Fibroblast of lung (primary cell): ENCODE data around the gene MPC1. TPM values are rescaled to one million over a fixed set of nuclear protein-coding genes. Genes with fewer than 3 reads are reported as not detected.
"Not testable (repeated sequence)": the region's sequence is repeated elsewhere in the genome, so short reads cannot be mapped to it uniquely, and the experiment has no call there.

ENCODE experiments used
- DNase-seq, 2 donors: peaks; one replicate each; pipeline versions ENCODE4 v3.0.0 to v3.0.0-alpha.2; 2010; ENCODE audit warnings: low read depth in 2 of 2
- H2AFZ ChIP-seq: 2 replicates; pipeline ENCODE4 v1.5.1; 2012; ENCODE audit warnings: low read length, control low read depth, inconsistent platforms
- H3K27ac ChIP-seq: 2 replicates; pipeline ENCODE4 v1.5.1; 2011; ENCODE audit warnings: low read length, control low read depth; ENCODE audit not compliant: insufficient read depth
- H3K27me3 ChIP-seq: 2 replicates; pipeline ENCODE4 v1.5.1; 2011; ENCODE audit warnings: mild to moderate bottlenecking, low read length; ENCODE audit not compliant: control insufficient read depth, insufficient read depth
- H3K36me3 ChIP-seq: 2 replicates; pipeline ENCODE4 v1.5.1; 2011; ENCODE audit warnings: low read length; ENCODE audit not compliant: control insufficient read depth, insufficient read depth
- H3K4me1 ChIP-seq: 2 replicates; pipeline ENCODE4 v1.5.1; 2011; ENCODE audit warnings: low read length; ENCODE audit not compliant: control insufficient read depth, insufficient read depth; ENCODE audit errors: extremely low read depth
- H3K4me2 ChIP-seq: 2 replicates; pipeline ENCODE4 v1.5.1; 2011; ENCODE audit warnings: low read length, control low read depth; ENCODE audit not compliant: insufficient read depth; ENCODE audit errors: extremely low read depth
- H3K4me3 ChIP-seq, 4 experiments: fragments of 200-600 bp in 1 of 4; sonication (generic) in 1 of 4; replicated peaks in 1 of 4; 2 replicates each; pipeline ENCODE4 v1.5.1; 2011 to 2016; ENCODE audit warnings: low read length in 4 of 4, low read depth in 3 of 4, mild to moderate bottlenecking in 3 of 4, control low read depth in 2 of 4, inconsistent platforms in 1 of 4, mixed read lengths in 1 of 4; ENCODE audit not compliant: insufficient read depth in 1 of 4; ENCODE audit errors: control extremely low read depth in 1 of 4
- H3K79me2 ChIP-seq: 2 replicates; pipeline ENCODE4 v1.5.1; 2012; ENCODE audit warnings: mild to moderate bottlenecking, low read length, inconsistent platforms; ENCODE audit not compliant: control insufficient read depth, insufficient read depth
- H3K9ac ChIP-seq: 2 replicates; pipeline ENCODE4 v1.5.1; 2011; ENCODE audit warnings: mild to moderate bottlenecking, low read length, control low read depth; ENCODE audit not compliant: insufficient read depth
- H3K9me3 ChIP-seq: 2 replicates; pipeline ENCODE4 v1.5.1; 2012; ENCODE audit warnings: low read depth, low read length; ENCODE audit not compliant: control insufficient read depth, insufficient read depth
- H4K20me1 ChIP-seq: 2 replicates; pipeline ENCODE4 v1.5.1; 2011; ENCODE audit warnings: low read length; ENCODE audit not compliant: control insufficient read depth, insufficient read depth; ENCODE audit errors: extremely low read depth
- CTCF ChIP-seq, 2 donors: IDR thresholded peaks in 1 of 2; conservative IDR thresholded peaks in 1 of 2; 1 replicate in 1 of 2; 2 replicates in 1 of 2; pipeline ENCODE4 v1.5.1; 2011 to 2012; ENCODE audit warnings: low read length in 2 of 2, control low read depth in 1 of 2, inconsistent platforms in 1 of 2, low read depth in 1 of 2, mild to moderate bottlenecking in 1 of 2
- EZH2 ChIP-seq: IDR thresholded peaks from 2 replicates; pipeline ENCODE4 v1.5.1; 2012; ENCODE audit warnings: low read length, control low read depth, mild to moderate bottlenecking; ENCODE audit errors: missing control alignments
- polyA plus RNA-seq, 2 donors: library from polyadenylated mRNA; depleted of rRNA in 1 of 2; stranded (reverse) in 1 of 2; unstranded in 1 of 2; fragments of >200 nt; gene quantifications; 2 replicates each; pipeline ENCODE4 v1.2.1, GENCODE V29; 2011 to 2012; ENCODE audit warnings: missing spikeins in 1 of 2
- total RNA-seq: library from RNA; depleted of rRNA; stranded (reverse); fragments of >200 nt; gene quantifications from 2 replicates; pipeline ENCODE4 v1.2.1, GENCODE V29; 2014

Gene MPC1
- total and polyA plus RNA-seq, 2 donors (not counting 1 experiment from before 2014, with no cell fraction given): 19.3 to 28.7 TPM

GRCh38 chr6:166365806-166366205, 16.9 kb downstream of the MPC1 start:
- Histone ChIP-seq H3K36me3 (no peaks in the 10 kb centered on the region), H3K4me2 (no peak overlapping the region), H4K20me1 (no peaks in the 10 kb centered on the region), H2AFZ (no peak overlapping the region), H3K4me1 (peaks cover 2% of the 10 kb centered on the region), H3K9ac (no peak overlapping the region), H3K27ac (no peak overlapping the region), H3K9me3 (no peaks in the 10 kb centered on the region), H3K79me2 (no peaks in the 10 kb centered on the region), H3K4me3 (no peak overlapping the region), H3K27me3 (no peaks in the 10 kb centered on the region)
- TF ChIP-seq EZH2 (no peak), CTCF (conservative IDR thresholded peaks at IDR 0.05 in 1 of 2, IDR thresholded peaks at IDR 0.05 in 1 of 2; ENCODE audit: low read depth in 1 of 2, low read length in 2 of 2) (no peak)
- DNase-seq: peak in 1 of 2 donors; percentile 63

DNA sequence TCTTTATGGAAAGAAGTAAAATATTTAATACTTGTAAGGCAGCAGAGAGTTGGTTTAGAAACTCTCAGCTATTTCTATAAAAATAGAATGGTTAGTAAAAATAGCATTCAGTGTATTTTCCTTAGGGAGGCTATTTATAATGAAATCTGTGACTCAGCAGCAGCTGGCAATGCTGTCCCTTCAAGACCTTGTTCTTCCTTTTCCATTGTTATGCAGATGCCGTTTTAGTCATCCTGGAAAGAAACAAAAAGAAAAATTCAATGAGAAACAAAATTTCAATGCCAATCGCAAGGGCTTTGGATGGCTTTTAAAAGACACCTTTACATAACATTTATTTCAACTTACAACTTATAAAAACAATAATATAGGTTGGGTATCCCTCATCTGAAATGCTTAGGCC, 17.5 kb downstream of the MPC1 start:
- Histone ChIP-seq H4K20me1 (no peaks in the 10 kb centered on the region), H3K9ac (no peak overlapping the region), H3K27me3 (no peaks in the 10 kb centered on the region), H3K4me2 (no peak overlapping the region), H3K79me2 (no peaks in the 10 kb centered on the region), H3K36me3 (no peaks in the 10 kb centered on the region), H3K27ac (no peak overlapping the region), H3K9me3 (no peaks in the 10 kb centered on the region), H3K4me3 (no peak overlapping the region), H2AFZ (no peak overlapping the region), H3K4me1 (peaks cover 2% of the 10 kb centered on the region)
- peak; percentile 31 to 81 for DNase-seq
- no peak for TF ChIP-seq EZH2
- no peak for TF ChIP-seq CTCF (conservative IDR thresholded peaks at IDR 0.05 in 1 of 2, IDR thresholded peaks at IDR 0.05 in 1 of 2; ENCODE audit: low read depth in 1 of 2, low read length in 2 of 2)

GRCh38 chr6:166364456-166364855, 18.3 kb downstream of the MPC1 start:
- Histone ChIP-seq H3K4me2 (no peak overlapping the region), H3K9me3 (no peaks in the 10 kb centered on the region), H3K4me3 (no peak overlapping the region), H3K27ac (no peak overlapping the region), H4K20me1 (no peaks in the 10 kb centered on the region), H3K36me3 (no peaks in the 10 kb centered on the region), H3K79me2 (no peaks in the 10 kb centered on the region), H3K27me3 (no peaks in the 10 kb centered on the region), H3K4me1 (peaks cover 2% of the 10 kb centered on the region), H3K9ac (no peak overlapping the region), H2AFZ (no peak overlapping the region)
- no peak for TF ChIP-seq CTCF (conservative IDR thresholded peaks at IDR 0.05 in 1 of 2, IDR thresholded peaks at IDR 0.05 in 1 of 2; ENCODE audit: low read depth in 1 of 2, low read length in 2 of 2)
- no peak for TF ChIP-seq EZH2
- peak in 1 of 2 donors; percentile 15 for DNase-seq

- H3K4me3 ChIP-seq, H3K9ac ChIP-seq, H3K4me1 ChIP-seq, DNase-seq, H2AFZ ChIP-seq, H3K4me2 ChIP-seq, H3K27ac ChIP-seq, H3K36me3 ChIP-seq, H3K27me3 ChIP-seq, H3K9me3 ChIP-seq, H3K79me2 ChIP-seq, H4K20me1 ChIP-seq: not testable (repeated sequence)
Observed at GRCh38 chr6:166362427-166362826, 20.3 kb downstream of the MPC1 start.
